IgD-negative memory B cell (primary cell): Measurements from ENCODE around the gene DAGLA. TPM values are rescaled to one million over a fixed set of nuclear protein-coding genes. Genes with fewer than 3 reads are reported as not detected.

Experiments
- H3K27ac Mint-ChIP-seq, 3 donors: one replicate each; pipeline ENCODE4 v1.8.0; 2020 to 2022; ENCODE audit warnings: mild to moderate bottlenecking in 3 of 3, mixed read lengths in 3 of 3, moderate library complexity in 1 of 3
- H3K27me3 Mint-ChIP-seq: one replicate; pipeline ENCODE4 v1.8.0; 2021; ENCODE audit warnings: mixed read lengths
- H3K36me3 Mint-ChIP-seq: one replicate; pipeline ENCODE4 v1.8.0; 2020; ENCODE audit warnings: mild to moderate bottlenecking, mixed read lengths
- H3K4me1 Mint-ChIP-seq, 3 donors: one replicate each; pipeline ENCODE4 v1.8.0; 2020 to 2022; ENCODE audit warnings: mixed read lengths in 3 of 3, mild to moderate bottlenecking in 1 of 3
- H3K4me3 Mint-ChIP-seq, 4 donors: one replicate each; pipeline ENCODE4 v1.8.0; 2020 to 2022; ENCODE audit warnings: mild to moderate bottlenecking in 4 of 4, mixed read lengths in 4 of 4, moderate library complexity in 3 of 4
- H3K9me3 Mint-ChIP-seq, 3 donors: one replicate each; pipeline ENCODE4 v1.8.0; 2020 to 2021; ENCODE audit warnings: mixed read lengths in 3 of 3, mild to moderate bottlenecking in 1 of 3
- polyA plus RNA-seq: library from polyadenylated mRNA; unstranded; fragments of 300-500 nt; fragmentation: Illumina TruSeq; gene quantifications from one replicate; pipeline ENCODE4 v1.2.3, GENCODE V29; 2021

Gene DAGLA
- polyA plus RNA-seq, 1 donor from 2014 or later: not detected

GRCh38 chr11:61744181-61744580 lies 64.0 kb downstream of the DAGLA start:
- H3K4me1 Mint-ChIP-seq: no peaks in the 10 kb centered on the region
- H3K9me3 Mint-ChIP-seq: no peaks in the 10 kb centered on the region
- H3K27ac Mint-ChIP-seq: no peak overlapping the region
- H3K4me3 Mint-ChIP-seq: no peak overlapping the region
- peaks cover 5% of the 10 kb centered on the region for H3K27me3 Mint-ChIP-seq
- no peaks in the 10 kb centered on the region for H3K36me3 Mint-ChIP-seq

- no peak overlapping the region for H3K27ac Mint-ChIP-seq
- H3K9me3 Mint-ChIP-seq: no peaks in the 10 kb centered on the region
- H3K4me3 Mint-ChIP-seq: no peak overlapping the region
- peaks cover 9% of the 10 kb centered on the region for H3K27me3 Mint-ChIP-seq
- no peaks in the 10 kb centered on the region for H3K4me1 Mint-ChIP-seq
- H3K36me3 Mint-ChIP-seq: no peaks in the 10 kb centered on the region
These were observed 64.5 kb downstream of the DAGLA start for GRCh38 chr11:61744609-61745156.

DNA sequence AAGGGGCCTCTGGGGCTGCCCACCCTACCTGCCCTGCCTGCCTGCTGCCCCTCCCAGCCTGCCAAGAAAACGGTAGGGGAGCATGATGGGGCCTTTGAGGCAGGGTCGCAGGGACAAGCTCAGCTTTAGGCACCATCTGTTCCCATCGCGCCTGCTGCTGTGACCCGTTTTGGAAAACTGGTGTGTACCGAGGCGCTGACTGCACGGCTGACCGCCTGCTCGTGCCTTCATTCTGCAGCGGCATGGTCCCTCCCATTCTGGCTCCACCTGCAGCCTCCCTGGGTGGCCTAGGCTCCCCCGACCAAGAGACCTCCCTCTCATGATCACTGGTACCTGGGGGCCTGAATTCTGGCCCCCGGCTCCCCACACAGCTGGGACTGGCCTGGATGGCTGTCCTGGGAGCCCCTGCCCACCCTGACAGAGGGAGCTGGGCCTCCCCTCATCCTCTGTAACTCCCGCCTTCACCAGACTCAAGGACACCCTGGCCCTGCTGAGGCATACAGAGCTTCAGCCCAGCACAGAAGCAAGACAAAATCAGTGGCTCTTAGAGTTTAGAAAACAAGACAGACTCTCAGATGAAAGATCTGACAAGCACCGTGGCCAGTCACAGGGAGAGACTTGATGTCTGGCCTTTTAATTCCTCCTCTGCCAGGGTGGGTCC lies 65.7 kb downstream of the DAGLA start:
- Mint-ChIP-seq H3K36me3 (peaks cover 1% of the 10 kb centered on the region), H3K27ac (no peak overlapping the region), H3K27me3 (peaks cover 14% of the 10 kb centered on the region), H3K4me3 (no peak overlapping the region), H3K9me3 (no peaks in the 10 kb centered on the region), H3K4me1 (peaks cover 0 to under 1% (median 0%) of the 10 kb centered on the region in 3 donors)

GRCh38 chr11:61746442-61747191 lies 66.4 kb downstream of the DAGLA start:
- Mint-ChIP-seq H3K27ac (peak overlapping the region in 1 of 3 donors; percentile 64), H3K4me3 (no peak overlapping the region), H3K9me3 (no peaks in the 10 kb centered on the region), H3K27me3 (peaks cover 19% of the 10 kb centered on the region), H3K36me3 (peaks cover 2% of the 10 kb centered on the region), H3K4me1 (peaks cover 0 to 5% (median 0%) of the 10 kb centered on the region in 3 donors)

GRCh38 chr11:61747192-61747966 lies 67.2 kb downstream of the DAGLA start:
- Mint-ChIP-seq H3K4me3 (no peak overlapping the region), H3K27ac (peak overlapping the region in 1 of 3 donors; percentile 64), H3K4me1 (peaks cover 0 to 6% (median 2%) of the 10 kb centered on the region in 3 donors), H3K36me3 (peaks cover 2% of the 10 kb centered on the region), H3K27me3 (peaks cover 19% of the 10 kb centered on the region), H3K9me3 (no peaks in the 10 kb centered on the region)

DNA sequence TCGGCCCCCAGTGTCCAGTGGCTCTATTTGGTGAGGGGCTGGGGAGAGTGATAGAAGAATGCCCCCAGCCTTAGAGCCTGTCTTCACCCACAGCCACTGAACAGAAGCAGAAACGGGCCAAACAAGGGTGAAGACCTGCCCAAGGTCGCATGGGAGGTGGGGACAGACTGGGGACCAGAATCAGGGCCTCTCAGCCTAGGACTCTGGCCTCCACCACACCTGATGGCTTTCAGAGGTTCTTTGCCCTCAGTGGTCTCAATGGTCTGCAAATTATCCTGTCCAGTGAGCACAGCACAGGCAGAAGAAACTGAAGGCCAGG lies 67.7 kb downstream of the DAGLA start:
- H3K27ac Mint-ChIP-seq: no peak overlapping the region
- H3K27me3 Mint-ChIP-seq: peaks cover 20% of the 10 kb centered on the region
- H3K36me3 Mint-ChIP-seq: peaks cover 2% of the 10 kb centered on the region
- no peak overlapping the region for H3K4me3 Mint-ChIP-seq
- no peaks in the 10 kb centered on the region for H3K9me3 Mint-ChIP-seq
- peaks cover 0 to 6% (median 3%) of the 10 kb centered on the region in 3 donors for H3K4me1 Mint-ChIP-seq

- no peak overlapping the region for H3K4me3 Mint-ChIP-seq
- H3K27ac Mint-ChIP-seq: no peak overlapping the region
- H3K4me1 Mint-ChIP-seq: peaks cover 0 to 6% (median 5%) of the 10 kb centered on the region in 3 donors
These were observed 69.5 kb downstream of the DAGLA start for GRCh38 chr11:61749591-61750217.

GRCh38 chr11:61750631-61751273 lies 70.6 kb downstream of the DAGLA start:
- Mint-ChIP-seq H3K4me3 (peak overlapping the region in 2 of 4 donors; percentile 67 to 76), H3K27ac (peak overlapping the region in 1 of 3 donors; percentile 40), H3K27me3 (peaks cover 26% of the 10 kb centered on the region), H3K9me3 (no peaks in the 10 kb centered on the region), H3K4me1 (peaks cover 0 to 6% (median 5%) of the 10 kb centered on the region in 3 donors), H3K36me3 (peaks cover 3% of the 10 kb centered on the region)

More at GRCh38 chr11:61749591-61750217, 69.5 kb downstream of the DAGLA start:
- Mint-ChIP-seq H3K36me3 (peaks cover 3% of the 10 kb centered on the region), H3K9me3 (no peaks in the 10 kb centered on the region), H3K27me3 (peaks cover 26% of the 10 kb centered on the region)

DNA sequence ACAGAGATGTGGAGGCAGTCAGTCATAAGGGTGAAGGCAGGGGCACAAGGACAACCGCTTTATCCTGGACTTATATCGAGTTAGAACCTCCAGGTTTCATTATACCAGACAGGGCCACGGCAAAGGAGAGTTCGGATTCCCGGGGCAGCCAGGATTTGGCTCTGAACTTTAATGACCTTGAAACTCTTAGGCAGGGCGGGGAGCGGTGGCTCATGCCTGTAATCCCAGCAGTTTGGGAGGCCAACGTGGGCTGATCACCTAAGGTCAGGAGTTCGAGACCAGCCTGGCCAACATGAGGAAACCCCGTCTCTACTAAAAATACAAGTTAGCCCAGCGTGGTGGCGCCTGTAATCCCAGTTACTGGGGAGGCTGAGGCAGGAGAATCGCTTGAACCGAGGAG lies 71.2 kb downstream of the DAGLA start:
- H3K36me3 Mint-ChIP-seq: peaks cover 3% of the 10 kb centered on the region
- H3K4me3 Mint-ChIP-seq: peak overlapping the region in 2 of 4 donors; percentile 57 to 65
- H3K4me1 Mint-ChIP-seq: peaks cover 0 to 6% (median 5%) of the 10 kb centered on the region in 3 donors
- H3K27ac Mint-ChIP-seq: peak overlapping the region in 1 of 3 donors; percentile 40
- no peaks in the 10 kb centered on the region for H3K9me3 Mint-ChIP-seq
- H3K27me3 Mint-ChIP-seq: peaks cover 26% of the 10 kb centered on the region

DNA sequence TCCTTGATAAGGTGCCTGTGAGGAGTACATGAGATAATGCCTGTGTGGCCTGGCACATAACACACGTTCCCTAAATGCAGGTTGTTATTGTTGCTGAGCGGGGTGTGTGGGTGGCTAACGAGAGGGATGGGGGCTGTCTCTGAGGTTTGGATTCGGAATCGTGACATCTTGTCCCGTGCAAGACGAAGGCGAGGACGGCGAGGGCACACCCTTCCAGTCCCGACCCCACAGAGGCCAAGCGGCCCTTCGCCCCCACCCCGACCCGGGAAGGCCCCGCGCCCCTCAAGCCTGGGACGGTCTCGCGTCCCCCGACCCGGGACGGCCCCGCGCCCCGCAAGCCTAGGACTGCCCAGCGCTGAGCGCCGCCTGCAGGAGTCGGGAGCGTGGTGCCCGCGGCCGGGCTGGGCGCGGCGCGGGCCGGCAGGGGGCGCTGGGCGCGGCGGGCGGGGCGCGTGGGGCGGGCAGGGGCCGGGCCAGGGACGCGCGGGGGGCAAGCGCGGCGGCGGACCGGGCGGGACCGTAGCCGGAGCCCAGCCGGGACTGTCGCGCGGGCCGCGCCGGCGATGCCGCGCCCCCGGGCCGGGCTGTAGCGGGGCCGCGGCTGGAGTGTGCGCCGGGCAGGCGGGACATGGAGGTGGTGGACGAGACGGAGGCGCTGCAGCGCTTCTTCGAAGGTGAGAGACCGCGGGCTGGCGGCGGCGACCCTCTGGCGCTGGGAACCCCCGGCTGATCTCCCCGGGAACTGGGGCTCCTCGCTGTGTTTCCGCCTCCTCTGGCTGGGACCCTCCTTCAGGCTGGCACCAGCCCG lies 72.1 kb downstream of the DAGLA start, which contains the start of gene MYRF:
MYRF (plus strand) TSS at position 520 of the 808 bp plus-strand sequence; CDS start at position 629, 109 bp downstream.
- Mint-ChIP-seq H3K4me1 (peaks cover 4 to 8% (median 7%) of the 10 kb centered on the region in 3 donors), H3K27me3 (peaks cover 26% of the 10 kb centered on the region), H3K4me3 (peak within 1 kb of the TSS in 3 of 4 donors; percentile 72 to 86 (median 83)), H3K9me3 (no peaks in the 10 kb centered on the region), H3K27ac (no peak within 1 kb of the TSS), H3K36me3 (peaks cover 3% of the 10 kb centered on the region)

DNA sequence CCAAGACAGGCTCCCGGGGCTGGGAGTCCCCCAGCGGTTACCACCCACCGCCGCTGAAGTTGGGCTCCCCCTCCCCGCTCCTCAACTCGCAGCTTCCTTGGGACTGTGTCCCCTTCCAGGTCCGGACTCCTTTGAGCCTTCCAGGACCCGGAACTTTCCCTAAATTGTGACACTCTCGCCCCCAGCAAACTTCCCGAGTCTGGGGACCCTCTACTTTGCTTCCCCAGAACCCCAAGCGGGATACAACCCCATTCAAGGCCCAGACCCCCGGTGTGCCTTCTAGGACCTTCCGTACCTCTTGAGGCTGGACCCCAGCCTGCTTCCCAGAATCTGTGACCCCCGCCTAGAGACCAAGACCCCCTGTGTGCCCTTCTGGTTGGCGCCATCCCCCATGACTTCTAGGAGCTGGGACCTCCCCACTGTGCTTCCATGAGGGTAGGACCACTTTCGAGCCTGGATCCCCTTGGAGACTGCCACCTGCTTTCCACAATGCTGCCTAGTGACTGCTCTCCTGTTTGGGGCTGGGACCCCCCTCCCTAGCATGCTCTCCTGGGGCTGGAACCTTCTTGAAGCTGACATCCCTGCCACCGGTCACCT lies 72.8 kb downstream of the DAGLA start:
- no peaks in the 10 kb centered on the region for H3K9me3 Mint-ChIP-seq
- peak overlapping the region in 3 of 4 donors; percentile 72 to 84 (median 79) for H3K4me3 Mint-ChIP-seq
- peaks cover 26% of the 10 kb centered on the region for H3K27me3 Mint-ChIP-seq
- peaks cover 3% of the 10 kb centered on the region for H3K36me3 Mint-ChIP-seq
- H3K4me1 Mint-ChIP-seq: peaks cover 4 to 8% (median 7%) of the 10 kb centered on the region in 3 donors
- no peak overlapping the region for H3K27ac Mint-ChIP-seq

DNA sequence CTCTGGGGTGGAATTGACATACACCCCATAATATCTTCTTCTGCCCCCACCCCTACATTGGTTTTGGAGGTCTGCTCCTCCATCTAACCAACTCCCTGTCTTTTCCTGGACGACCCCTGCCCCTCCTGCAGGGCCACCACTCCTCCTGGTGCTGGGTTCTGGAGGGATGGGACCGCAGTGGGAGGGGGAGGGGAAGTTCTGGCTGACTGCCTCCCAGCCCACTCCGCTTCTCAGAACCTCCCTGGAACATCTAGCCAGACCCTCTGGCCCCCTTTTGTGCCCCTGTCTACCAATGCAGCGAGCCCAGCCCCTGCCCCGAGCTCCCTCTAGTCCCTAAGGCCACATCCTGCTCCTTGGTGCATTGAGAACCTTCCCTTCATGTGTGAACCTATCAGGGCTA lies 73.5 kb downstream of the DAGLA start:
- Mint-ChIP-seq H3K36me3 (peaks cover 3% of the 10 kb centered on the region), H3K9me3 (no peaks in the 10 kb centered on the region), H3K27me3 (peaks cover 25% of the 10 kb centered on the region), H3K4me3 (peak overlapping the region in 3 of 4 donors; percentile 72 to 84 (median 79)), H3K27ac (no peak overlapping the region), H3K4me1 (peaks cover 4 to 8% (median 7%) of the 10 kb centered on the region in 3 donors)
